NCI-H226 (cell line): ENCODE results near the gene MYO18A.

ENCODE experiments used
- DNase-seq: peaks from one replicate; pipeline ENCODE4 v3.0.0-alpha.2; 2015

Gene MYO18A

DNA sequence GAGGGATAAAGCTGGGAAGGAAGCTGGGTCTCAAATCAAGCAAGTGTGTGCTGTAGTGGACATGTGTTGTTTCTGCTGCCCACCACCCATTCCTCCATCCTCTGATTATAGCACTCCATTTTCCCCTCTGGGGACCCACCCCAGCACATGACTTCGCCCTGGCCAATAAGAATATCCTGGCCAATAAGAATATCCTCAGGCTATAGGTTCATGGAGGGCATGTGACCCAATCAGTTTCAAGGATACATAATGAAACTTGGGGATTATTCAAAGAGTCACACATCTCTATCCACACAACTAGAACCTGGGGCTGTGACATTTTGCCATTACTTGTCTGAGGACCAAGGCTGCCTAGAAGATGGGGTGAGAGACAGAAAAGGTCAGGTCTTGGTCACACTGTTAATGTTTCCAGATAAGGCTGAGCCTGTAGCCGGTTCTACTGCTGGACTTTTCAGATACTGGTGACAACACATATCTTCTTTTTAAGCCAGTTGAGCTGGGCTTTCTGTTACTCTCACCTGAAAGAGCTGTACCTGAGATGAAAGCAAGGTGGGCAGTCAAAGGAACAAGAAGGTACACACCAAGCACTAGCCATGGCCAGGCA lies 33.7 kb downstream of the MYO18A start:
- DNase-seq = no peak

DNA sequence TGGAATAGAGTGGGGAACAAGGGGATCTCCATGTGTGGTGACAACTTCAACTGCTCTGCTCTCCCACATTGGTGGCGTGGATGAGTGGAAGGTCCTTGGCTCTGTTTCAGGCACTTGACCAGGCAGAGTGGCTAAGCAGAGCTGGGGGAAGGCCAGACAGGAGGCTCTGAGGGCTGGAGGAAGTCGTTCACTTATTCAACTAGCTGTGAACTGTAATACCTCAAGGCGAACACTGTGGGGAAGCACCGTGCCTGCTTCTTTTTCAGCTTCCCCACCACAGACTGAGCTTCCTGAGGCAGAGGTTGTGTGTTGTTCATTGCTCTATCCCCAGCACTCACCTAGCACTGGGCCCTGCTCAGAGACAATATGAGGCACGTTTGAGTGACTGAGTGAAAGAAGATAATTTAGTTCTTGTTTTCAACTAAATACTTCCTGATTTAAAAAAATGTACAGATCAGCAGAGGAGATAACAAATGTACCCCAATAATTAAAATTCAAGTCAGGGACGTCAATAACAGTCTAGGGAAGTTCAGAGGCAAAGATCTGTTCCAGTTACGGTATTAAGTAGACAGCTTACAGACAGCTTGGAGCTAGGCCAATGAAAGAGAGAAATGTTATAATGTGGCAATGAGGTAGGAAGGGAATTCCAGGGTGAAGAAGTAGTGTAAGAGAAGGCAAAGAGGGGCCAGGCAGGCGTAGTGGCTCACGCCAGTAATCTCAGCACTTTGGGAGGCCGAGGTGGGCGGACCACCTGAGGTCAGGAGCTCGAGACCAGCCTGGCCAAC lies 34.7 kb downstream of the MYO18A start:
- peak; percentile 60 for DNase-seq

DNA sequence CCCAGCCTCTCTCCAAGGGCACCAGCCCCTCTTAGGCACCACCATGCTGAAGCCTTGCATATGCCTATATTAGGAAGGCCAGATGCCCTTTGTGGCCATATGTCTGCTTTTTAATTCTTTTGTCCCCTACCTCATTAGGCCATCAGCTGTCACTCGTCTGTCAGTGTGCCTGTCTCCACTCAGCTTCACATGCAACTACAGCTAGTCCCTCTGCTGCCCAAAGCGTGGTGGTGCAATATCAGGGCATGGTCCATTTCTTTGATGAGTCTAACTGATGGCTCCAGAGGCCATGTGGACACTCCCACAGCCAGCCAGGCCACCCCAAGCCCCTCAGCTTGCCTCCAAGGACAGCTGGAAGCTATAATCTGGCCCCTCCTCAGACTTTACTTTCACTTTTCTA lies 36.3 kb downstream of the MYO18A start:
- peak; percentile 29 for DNase-seq

DNA sequence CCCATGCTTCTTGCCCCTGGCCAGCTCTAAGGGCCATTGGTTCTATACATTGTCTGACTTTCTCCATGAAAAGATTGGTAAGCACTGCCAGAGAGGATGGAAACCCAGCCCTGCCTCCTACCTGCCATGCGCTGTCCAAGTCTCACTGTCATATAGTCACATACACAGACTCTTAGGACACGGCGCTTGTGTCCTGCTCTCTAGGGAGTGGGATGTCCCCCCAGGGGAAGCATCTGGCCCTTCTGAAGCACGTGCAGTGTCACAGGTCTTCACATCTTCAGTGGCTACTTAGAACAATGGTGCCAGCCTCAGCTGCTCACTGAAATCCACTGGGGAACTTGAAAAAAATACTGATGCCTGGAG lies 38.7 kb downstream of the MYO18A start:
- no peak for DNase-seq

DNA sequence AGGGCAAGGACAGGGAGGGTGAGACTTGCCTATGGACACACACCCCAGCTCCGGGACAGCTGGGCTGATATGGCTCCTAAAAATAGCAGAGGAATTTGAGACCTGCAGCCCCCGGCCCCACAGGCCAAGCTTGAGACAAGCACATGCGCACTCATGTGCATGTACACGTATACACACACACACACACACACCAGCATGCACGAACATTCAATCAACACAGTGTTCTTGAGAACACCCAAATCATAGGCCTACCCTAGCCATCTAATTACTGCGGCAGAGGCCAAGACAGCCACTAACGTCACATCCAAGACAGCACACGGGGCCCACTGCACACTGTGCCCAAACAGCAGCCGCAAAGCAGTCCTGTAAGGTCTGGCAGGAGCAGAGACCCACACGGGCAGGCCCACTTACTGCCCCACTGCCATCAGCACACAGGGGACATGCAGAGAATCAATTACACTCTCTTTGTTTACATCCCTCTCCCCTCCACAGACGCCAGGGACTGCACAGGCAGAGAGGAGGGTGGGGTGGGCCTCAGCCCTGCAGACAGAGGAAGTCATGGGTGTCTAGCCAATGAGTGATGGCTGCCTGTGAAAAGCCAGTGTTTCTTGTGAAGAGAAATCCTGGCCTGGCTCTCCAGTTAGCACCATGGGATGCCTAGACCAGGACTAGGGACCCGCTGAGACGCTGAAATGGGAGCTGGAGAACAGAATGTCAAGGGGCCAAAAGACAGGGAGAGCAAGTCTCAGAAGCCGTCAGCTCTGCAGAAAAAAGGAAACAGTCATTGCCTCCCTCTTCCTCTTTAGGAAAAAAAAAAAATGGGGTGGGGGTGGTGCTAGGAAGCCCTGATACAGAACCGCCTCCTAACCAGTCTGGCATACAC lies 39.3 kb downstream of the MYO18A start:
- no peak for DNase-seq

DNA sequence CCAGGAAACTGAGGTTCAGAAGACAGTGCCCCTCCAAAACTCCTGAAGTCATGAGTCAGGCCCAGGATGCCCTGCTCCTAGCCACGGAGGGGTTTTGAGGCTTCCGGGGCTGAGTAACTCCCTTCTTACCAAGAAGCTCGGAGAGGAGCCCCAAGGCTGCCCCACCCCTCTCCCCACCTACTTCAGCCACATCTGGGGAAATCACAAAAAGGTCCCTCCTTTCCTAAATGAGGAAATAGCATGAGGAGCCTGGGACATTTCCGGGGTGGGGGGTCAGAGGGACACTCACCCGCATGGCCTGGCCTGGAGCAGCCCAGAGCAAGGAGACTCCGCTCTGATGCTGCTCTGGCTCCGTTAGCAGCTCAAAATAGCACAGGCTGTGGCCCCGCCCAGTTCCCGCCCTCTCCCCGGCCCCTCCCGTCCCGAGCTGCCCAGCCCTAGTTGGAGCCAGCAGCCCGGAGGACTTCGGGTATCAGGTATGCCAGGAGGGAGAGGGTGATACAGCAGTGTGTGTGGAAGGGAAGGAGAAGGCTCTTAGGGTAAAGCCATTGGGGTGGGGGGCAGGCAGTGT lies 40.1 kb downstream of the MYO18A start:
- DNase-seq = peak; percentile 74

DNA sequence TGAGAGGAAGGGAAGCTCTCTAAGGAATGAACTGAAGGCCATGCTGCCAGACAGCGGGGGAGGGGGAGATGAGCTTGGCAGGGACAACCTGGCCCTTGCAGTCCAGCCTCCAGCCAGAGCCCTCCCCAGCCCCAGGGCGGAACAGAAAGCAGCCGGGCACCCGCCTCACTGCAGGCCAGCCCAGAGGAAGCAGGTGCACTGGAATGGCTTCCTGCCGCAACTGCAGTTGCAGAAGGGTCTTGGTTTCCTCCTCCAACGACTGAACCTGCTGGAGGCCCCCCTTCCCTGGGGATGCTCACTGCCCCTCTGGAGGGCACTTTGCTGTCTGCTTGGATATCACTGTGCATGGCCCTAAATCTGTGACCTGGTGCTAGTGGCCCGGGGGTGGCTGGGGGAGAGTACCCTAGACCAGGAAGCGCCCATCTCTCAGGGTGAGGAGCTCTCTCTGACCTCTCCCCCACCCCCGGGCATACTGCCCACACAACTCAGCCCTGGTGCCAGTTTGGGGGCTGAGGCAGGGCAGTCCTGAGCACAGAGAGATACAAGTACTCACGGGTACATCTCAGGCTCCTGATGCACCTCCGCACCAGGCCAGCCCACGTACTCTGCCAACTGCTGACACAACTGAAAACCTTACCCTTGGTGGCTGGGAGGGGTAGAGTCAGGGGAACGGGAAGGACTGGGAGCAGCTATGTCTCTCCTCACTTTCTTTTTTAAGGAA lies 41.1 kb downstream of the MYO18A start:
- DNase-seq = no peak

DNA sequence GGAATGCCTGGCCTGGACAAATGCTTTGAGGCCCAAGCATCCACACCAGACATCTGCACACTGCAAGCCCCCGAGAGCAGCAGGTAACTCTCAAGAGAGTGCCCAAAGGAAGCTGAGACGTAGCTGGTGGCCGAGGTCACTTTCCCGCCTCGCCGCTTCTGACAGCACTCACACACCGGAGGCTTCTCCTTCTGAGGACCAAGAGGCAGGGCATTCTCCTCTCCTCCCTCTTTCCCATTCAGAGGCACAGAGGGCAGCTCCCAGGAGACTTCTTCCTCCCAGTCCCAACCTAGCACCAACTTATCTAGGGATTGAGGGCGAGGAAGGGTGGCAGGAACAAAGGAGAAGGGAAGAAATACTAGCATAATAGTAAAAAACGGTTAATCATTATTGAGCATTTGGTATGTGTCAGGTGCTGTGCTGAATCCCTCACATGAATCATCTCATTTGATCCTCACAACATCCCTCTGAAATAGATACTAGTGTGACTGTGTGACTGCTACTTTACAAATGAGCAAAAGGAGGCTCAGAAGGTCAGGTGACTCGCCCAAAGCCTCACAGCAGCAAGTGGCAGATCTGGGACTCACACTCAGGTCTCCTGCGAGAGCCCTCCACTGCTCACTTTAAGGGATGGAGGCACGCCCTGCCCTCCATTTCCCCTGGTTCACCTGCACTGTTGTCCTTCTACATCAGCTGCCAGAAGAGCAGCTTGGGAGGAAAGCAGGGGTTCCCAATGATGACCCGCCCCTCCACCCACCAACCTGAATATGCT lies 41.8 kb downstream of the MYO18A start:
- no peak for DNase-seq

DNA sequence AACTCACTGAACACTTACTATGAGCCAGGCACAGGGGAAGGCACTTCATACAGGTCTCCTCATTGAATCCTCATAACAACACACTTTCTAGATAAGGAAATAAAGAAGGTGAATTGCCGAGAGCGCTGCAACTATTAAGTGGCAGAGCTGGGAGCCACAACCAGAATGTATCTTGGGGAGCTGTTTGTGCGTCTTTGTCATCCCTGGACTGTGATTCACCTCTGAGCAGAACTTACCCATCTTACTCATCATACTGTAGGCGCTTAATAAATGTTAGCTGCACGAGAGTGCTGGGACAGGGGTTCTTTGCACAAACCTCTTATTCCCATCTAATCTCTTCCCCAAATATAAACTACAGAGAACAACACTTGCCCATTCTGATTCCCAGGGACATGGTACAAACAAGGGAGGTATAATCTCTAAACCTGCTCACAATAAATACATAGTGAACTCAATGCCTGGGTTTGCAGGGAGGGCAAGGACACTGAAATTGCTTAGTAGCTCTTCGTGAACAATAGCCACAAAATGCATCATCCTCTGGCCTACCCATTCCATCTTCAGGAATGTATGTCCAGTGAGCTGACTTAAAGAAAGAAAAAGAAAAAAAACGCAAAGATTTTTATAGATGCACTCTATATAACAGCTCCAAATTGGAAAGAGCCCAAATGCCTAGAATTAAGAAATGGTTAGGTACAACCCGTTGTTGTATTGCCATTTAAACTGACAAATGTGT lies 43.0 kb downstream of the MYO18A start:
- no peak for DNase-seq

DNA sequence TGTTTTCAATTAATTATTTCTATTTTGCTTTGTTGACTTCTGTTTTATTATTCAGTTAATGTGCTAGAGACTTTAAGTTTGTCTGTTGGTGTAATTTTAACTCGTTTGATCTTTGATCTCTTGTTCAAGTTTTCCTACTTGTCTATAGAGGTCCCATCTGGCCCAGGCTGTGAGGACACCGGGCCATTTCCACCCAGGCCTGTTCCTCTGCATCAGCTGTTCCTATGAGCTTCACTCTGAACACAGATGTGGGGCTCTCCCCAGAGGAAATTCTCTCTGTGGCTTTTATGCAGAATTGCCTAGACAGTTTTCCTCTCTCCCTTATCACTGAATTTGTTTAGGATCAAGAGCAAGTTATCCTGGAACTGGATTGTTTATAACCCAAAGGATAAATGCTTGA lies 44.7 kb downstream of the MYO18A start:
- DNase-seq = no peak

DNA sequence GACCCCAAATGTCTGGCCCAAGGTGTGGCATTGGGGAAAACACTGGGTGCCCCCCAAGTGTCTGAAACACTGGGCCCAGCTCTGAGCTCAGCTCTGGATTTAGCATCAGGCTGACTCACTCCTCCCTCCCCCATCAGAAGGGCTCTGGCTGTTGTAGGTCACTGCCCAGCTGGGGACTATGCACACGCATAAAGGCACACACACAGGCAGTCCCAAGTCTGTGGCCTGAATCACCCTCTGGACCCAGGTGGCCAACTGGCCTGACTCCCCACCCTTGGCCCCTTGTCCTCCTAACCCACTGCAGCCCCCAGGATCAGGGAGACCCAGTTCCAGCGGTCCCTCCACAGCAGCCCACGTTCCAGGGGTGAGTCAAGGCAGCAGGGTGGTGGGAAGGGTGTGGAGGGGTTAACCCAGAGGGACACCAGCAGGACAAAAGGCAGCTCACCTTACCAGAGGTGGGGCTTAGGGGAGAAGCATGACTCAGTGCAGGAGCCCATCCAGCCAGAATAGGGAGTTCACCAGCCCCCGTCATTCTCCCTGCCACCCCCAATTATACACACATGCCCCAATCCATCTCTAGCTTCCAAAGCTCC lies 47.0 kb downstream of the MYO18A start:
- peak; percentile 41 for DNase-seq

DNA sequence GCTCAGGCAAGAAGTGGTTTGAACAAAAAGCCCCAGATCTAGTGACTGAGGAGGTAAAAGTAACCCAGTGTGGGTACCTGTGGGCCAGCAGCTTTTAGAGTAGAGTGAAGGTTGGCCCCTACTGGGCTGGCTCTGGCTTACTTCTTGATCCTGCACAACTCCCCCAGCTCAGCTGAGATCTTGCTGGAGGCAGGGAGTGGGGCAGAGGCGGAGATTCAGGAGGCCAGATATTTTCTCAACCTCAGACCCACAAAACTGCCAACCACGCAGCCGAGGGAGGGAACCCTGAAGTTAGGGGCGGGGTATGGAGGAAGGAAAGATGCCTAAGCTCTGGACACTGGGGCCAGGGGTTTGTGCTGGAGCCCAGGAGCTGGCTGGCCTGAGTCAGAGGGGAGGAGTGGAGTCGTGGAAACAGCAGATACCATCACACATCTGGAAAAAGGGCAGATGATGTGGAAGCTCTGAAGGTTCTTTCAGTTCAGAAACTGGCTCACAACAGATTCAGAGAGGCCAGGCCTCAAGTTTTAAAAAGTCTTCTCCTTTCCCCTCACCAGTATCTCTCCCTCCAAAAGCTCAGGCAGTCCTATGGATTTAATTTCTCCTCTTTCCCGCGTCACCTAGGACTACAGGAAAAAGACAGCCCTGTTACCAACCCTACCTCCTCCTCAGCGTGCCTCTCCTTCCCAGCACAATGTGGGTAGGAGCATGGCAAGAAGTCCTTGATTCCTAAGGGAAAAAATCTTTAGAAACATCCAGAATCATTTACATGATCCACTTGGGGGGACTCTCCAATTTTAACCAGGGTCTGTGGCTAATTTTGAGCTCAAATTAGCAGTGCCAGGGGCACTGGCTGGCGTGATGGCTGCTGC lies 48.1 kb downstream of the MYO18A start:
- DNase-seq = peak; percentile 89

DNA sequence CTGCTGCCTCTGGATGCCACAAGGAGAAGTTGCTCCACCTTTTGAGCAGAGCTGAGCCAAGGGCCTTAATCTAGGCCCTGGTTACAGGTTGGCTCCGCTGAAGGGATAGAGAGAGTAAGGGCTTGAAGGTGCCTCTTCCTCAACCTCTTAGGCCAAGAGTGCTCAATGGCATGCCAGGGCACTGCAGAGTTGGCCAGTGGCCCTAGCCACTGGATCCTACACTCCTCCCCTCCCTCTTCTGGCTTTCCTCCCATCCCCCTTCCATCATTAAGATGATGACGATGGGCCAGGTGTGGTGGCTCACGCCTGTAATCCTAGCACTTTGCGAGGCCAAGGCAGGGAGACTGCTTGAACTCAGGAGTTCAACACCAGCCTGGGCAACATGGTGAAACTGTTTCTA lies 50.5 kb downstream of the MYO18A start:
- no peak for DNase-seq

DNA sequence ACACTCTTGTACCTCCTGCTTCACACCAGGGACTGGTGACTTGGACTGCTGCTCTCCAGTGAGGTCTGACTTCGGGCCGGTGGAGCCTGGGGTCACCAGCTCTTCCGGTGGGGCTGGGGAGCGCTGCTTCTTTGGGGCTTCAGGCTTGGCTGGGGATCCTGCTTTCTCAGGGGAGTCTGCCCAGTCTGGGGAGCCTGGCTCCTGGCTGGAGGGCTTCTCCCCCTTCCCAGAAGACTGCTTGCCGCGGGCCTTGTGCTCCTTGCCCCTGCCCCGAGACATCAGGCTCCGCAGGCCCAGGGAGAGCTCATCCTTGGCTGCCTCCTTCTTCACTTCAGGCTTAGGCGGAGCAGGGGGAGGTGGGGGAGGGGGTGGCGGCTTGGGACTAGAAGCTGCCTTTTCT lies 52.4 kb downstream of the MYO18A start:
- no peak for DNase-seq

DNA sequence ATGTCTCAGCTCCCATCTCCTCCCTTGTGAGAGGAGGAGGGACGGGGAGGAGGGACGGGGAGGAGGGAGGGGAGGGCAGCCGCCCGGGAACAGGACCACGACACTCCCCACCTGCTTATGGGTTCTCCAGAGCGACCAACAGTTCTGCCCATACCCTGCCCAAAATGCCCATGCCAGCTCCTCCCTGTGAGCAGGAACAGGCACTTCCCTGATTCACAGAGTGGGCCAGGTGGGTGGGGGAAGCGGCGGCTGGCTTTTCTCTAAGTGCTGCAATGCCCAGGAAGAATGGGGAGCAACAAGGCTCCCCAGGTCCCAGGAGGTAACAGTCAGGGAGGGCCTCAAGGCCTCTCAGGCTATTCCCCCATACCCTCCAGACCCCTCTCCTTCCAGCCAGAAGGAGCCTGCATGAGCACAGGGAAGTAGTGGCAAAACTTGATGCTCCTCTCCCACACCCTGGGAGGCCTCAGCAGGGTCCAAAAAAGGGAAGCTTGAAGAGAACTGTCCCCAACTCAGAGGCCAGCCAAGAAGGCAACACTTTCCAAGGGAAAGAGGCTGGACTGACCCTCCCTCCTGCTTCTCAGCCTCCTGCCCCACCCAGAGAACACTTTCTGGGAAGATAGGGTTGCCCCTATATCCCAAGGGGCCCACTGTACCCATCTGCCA lies 53.8 kb downstream of the MYO18A start:
- DNase-seq = no peak

DNA sequence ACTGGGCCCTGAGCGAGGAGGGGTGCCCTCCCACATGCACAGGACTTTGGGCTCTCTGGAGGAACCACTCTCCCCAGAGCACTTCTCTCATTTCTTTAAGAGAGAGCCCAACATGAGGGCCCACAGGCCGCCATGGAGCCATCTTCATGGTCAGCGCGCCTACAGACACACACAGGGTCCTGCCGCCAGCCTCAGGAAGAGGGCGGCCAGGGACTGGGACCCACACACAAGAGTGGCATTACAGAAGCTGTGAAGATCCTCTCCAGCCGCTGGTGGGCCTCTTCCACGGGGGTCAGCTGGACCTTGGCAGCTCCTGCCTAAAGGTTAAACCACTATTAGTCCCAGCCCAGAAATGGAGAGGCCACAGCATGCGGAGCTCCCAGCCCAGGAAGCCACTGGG lies 54.5 kb downstream of the MYO18A start:
- no peak for DNase-seq

DNA sequence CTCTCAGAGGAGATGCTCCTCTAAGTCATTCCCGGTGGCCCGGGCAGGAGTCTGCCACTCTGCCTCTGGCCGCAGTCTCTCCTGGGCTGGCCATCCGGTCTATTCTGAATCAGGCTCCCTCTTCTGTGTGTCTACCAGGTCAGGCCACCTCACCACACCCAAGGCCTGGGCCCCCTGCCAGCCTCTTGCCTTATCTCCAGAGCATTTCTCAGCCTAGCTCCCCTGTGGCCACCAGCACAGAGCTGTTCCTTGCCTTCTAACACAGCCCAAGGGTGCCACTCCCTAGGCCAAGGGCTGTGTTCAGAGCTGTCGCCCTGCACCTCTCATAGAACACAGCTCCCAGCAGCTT lies 55.3 kb downstream of the MYO18A start:
- peak; percentile 39 for DNase-seq

DNA sequence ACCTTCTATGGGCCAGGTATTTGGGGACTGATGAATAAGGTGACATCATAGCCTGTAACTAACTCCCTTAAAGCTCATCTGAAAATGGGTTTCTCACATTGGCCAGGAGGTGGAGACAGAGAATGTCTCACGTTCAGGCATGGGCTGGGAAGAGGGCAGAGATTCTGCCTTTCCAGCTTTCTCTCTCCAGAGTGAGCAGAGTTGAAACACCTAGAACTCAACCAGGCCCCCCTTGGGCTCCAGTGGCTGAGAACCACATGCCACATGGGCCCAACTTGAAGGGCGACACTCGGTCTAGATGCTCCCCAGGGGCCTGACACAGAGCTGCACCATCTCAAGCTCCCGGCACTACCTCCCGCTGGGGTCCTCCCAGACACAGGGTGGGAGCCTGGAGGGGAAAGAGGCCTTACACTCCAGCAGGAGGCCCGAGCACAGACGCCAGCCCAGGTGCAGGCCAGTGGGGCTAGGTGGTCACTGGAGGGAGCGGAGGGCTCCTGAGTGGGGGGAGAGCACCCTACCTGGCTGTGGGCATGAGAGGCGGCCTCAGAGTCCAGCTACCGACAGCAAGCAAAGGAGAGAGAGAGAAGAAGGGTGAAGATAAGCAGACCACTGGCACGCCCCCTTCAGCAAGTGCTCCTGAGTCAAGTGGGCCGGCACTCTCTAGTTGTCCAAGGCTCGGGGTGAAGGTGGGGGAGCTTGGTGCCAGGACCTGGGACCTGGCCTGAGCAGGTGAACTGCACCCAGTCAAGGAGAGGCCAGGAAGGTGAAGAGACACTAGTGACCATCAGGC lies 55.9 kb downstream of the MYO18A start:
- DNase-seq = peak; percentile 68

DNA sequence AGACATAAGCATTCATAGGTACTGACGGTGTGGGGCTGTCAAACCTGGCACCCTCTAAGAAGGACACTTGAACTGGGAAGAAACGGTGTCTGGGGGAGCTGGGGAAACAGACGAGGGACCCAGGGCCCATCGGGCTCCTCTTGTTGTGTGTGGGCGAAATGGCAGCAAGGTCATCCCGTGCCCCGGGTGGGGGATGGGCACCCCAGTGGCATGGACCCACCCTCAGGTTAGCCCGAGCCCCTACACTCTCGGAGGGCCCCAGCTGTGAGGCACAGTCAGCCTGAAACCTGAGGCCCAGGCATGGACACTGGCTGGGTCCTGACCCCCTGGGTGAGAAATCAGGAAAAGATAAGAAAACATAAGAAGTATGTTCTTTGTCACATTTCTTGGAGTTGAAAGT lies 57.1 kb downstream of the MYO18A start:
- DNase-seq = no peak
